NCI-H1436 treated with DMSO at 0.1 percent for 48 hours (cell line): ENCODE measurements around the gene PXT1.
A peak's percentile ranks its signal among the peaks of the same experiment; 100 is the strongest.
"Not testable (repeated sequence)": the region's sequence is repeated elsewhere in the genome, so short reads cannot be mapped to it uniquely, and the experiment has no call there.

Experiments used
- DNase-seq: peaks from one replicate; lab custom pipeline; 2025; lab: John Stamatoyannopoulos, UW

Gene PXT1

GRCh38 chr6:36368921-36369865, 73.5 kb downstream of the PXT1 start:
- no peak for DNase-seq

- DNase-seq, result no peak
Measured at GRCh38 chr6:36368421-36368820, 74.2 kb downstream of the PXT1 start.

GRCh38 chr6:36367743-36368142, 74.9 kb downstream of the PXT1 start:
- no peak for DNase-seq

- no peak for DNase-seq
Measured at GRCh38 chr6:36364669-36365479, 77.8 kb downstream of the PXT1 start.

GRCh38 chr6:36364061-36364635, 78.5 kb downstream of the PXT1 start:
- not testable (repeated sequence) for DNase-seq

- DNase-seq, result not testable (repeated sequence)
Measured at GRCh38 chr6:36363371-36363752, 79.3 kb downstream of the PXT1 start.

- no peak for DNase-seq
Measured at GRCh38 chr6:36362551-36363370, 79.9 kb downstream of the PXT1 start.

GRCh38 chr6:36361071-36361470, 81.6 kb downstream of the PXT1 start:
- no peak for DNase-seq

- DNase-seq, result peak; percentile 32
Measured at GRCh38 chr6:36360241-36361054, 82.2 kb downstream of the PXT1 start.

GRCh38 chr6:36358226-36358915, 84.3 kb downstream of the PXT1 start:
- DNase-seq, result peak; percentile 45

GRCh38 chr6:36357872-36358225, 84.8 kb downstream of the PXT1 start:
- no peak for DNase-seq

GRCh38 chr6:36355819-36356218, 86.8 kb downstream of the PXT1 start:
- no peak for DNase-seq

GRCh38 chr6:36353411-36353915, 89.2 kb downstream of the PXT1 start:
- no peak for DNase-seq

- no peak for DNase-seq
Measured at GRCh38 chr6:36352477-36353157, 90.0 kb downstream of the PXT1 start.

GRCh38 chr6:36350681-36351571, 91.7 kb downstream of the PXT1 start:
- no peak for DNase-seq

- DNase-seq, result no peak
Measured at GRCh38 chr6:36350082-36350481, 92.6 kb downstream of the PXT1 start.

GRCh38 chr6:36349240-36349639, 93.4 kb downstream of the PXT1 start:
- DNase-seq, result peak; percentile 80

- DNase-seq, result no peak
Measured at GRCh38 chr6:36347621-36348020, 95.0 kb downstream of the PXT1 start.
